Mucosa of gallbladder (tissue), 1 donor: ENCODE data around the gene GPC6. TPM values are rescaled to one million over a fixed set of nuclear protein-coding genes. Genes with fewer than 3 reads are reported as not detected.

Source experiments
- DNase-seq: peaks from one replicate; pipeline ENCODE4 v3.0.0-alpha.2; 2020; ENCODE audit warnings: low spot score
- total RNA-seq: library from RNA; stranded (reverse); gene quantifications from one replicate; pipeline ENCODE4 v1.2.1, GENCODE V29; 2021
- donor health status: DM: no; HTN: no; CAD: no.

Gene GPC6
- total RNA-seq, 1 donor from 2014 or later, result 24.0 TPM

DNA sequence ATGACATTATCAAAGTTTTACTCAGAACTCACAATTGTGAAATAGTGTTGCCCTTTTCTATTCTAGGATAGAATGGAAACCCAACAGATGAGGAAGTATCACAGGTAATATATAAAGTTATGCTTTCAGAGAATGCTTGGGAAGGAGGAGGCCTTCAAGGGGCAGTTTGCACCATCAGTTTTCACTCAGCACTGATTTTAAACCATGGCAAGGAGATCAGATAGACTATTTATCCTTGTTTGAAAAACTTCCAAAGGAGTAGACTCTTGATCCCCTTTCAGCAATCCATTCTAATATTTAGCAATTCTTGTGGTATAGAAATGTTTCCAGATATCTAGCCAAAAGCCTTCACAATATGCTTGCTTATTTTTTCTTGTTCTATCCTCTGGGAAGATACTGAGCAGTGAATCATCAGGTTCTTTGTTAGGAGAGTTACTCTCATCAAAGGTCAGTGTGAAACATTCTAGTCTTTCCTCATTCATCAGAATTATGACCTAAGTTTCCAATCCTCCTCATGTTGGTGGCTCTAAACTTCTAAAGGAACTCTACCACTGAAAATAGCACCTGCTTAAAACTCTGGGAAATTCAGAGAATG lies 3.8 kb downstream of the GPC6 start:
- DNase-seq, result no peak

DNA sequence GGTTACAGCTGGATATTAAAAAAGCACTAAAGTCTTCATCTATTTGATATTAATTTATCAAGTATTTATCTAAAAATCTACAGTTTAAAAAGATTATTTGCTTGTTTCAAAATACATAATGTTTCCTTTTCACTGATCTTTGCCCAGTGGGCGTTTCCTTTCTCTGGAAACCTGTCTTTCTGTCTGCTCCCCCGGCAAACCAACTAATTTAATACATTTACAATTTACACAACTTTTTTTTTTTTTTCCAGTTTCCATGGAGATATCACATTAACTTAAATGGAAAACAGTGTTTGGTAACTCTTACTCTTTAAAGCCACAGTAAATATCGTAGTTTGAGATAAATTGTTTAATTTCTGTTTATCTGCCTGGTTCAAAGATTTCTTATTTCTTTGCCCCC lies 5.3 kb downstream of the GPC6 start:
- DNase-seq, result no peak

GRCh38 chr13:93233997-93234416 lies 7.4 kb downstream of the GPC6 start:
- DNase-seq, result no peak

- no peak for DNase-seq
Measured at GRCh38 chr13:93234459-93234858, 7.9 kb downstream of the GPC6 start.

GRCh38 chr13:93235258-93236015 lies 8.8 kb downstream of the GPC6 start:
- no peak for DNase-seq

- DNase-seq, result no peak
Measured at GRCh38 chr13:93238711-93239110, 12.1 kb downstream of the GPC6 start.

DNA sequence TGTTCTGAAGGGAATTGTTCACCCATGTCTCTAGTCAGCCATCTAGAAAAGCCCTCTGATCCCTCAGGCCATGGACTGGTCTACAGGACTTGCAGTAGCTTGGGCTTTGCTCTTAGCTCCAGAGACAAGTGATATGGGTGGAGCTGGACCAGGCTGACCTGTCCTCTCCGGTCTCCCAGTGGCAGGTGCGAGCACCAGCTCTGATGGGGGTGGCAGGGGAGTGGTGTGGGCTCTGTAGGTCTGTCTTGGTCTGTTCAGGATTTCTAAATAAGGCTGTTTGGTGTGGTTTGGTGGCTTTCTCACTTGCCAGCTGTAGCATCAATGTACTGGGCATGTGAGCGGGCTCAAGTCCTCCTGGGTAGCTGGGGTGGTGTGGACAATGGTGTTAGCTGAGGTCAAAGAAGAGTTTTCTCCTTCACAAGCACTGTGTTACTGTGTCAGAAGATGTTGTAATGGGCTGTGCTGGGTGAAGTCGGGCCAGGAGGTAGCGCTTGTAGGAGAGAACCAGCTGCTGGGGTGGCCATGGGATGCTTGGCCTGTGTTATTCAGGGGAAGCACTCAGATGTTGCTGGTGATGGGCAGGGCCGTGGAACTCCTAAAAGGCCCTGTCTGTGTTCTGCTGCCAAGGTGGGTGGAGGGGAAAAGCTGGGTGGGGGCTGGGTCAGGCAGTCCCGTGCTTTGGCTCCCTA lies 16.9 kb downstream of the GPC6 start:
- DNase-seq, result no peak

DNA sequence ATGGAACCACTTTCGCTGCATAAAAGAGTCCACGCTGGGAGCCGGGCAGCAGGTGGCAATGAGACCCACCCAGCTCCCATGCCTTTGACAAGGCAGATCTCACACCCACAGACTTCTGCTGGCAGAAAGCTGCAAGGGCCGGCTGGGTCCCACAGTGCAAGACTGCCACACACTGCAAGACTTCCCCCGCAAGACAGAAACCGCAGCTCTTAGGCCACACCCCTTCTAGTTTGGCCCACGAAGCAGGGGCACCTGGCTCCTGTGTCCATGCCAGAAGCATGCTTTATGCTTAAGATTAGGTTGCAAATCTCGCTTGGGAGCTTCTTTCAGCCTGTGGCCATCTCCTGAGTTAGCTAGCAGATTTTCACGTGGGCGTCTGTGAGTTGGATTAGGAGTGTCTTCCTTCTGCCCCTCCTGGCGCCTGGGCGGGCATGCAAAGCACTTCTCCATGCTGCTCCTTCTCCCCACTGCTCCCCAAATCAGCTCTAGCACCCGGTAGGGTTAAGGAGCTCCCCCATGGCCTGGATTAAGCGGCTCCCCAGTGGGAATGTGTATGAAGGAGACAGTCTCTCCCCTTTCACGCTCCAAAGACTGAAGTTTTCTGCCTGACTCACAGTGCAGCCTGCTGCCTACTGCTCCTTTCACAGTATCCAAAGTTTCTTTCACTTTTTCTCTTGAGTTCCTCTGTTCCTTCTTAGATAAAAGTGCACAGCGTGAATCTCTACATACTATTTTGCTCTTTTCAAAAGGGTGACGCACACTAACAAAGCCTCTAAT lies 17.7 kb downstream of the GPC6 start:
- no peak for DNase-seq

- no peak for DNase-seq
Measured at GRCh38 chr13:93244918-93245280, 18.3 kb downstream of the GPC6 start.

- DNase-seq, result no peak
Measured at GRCh38 chr13:93246069-93246468, 19.5 kb downstream of the GPC6 start.

DNA sequence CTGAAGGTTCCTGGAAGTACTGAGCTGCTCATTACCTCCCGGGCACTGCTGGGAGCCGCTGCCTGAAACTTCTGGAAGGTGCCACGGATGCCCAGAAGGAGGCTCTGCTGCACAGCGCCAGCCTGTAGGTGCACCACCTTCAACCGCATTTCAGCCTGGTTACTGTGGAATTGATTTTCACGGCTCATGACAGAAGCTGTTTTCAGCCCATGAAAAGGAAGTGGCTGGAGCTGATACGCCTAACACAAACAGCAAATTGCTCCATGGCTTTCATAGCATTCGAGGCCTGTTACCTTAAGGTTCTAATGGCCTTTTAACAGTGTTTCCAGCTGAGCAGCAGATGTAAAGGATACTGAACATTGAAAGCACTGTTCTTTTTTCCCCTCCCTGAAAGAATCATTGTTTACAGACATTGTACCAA lies 22.0 kb downstream of the GPC6 start:
- peak; percentile 77 for DNase-seq

DNA sequence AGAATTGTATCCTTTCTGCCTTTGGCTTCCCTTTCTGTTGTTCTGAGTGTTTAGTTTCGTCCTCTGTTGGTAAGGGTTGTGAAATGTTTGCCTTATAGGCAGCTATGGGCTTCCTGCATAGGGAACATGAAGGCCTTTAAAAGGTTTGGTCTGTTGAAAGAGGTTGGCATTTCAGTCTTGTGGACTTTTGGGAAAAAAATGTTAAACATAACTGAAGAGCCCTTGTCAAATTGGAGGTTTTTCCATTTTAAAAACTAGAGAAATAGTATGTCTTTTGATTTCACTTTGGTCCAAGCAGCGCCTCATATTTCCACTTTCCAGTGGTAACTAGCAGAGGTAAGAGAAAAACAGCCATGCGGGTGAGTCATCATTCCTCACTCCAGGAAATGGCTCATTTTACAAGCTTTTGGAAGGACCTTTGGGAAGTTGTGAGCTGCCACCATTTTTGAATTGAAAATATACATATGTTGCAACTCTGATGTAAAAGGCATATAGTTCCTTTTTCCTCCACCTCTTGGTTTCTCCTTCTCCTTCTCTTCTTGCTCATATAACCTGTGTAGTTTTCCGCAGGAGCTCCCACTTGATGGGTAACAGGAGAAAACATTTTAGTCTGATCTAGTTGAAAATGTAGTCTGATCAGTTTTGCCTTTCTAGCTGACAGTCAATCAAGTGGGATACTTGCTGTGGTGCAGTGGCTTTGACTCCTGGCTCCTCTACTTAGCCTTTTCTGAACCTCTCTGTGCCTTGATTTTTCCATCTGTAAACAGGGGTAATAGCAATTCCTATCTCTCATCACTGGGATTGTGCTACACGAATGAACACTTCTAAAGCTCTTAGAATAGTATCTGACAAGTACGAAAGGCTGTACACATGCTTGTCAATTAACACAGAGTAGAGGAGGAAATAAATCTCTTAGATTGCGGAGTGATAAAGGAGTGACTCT lies 23.0 kb downstream of the GPC6 start:
- no peak for DNase-seq

- no peak for DNase-seq
Measured at GRCh38 chr13:93254775-93255174, 28.2 kb downstream of the GPC6 start.

DNA sequence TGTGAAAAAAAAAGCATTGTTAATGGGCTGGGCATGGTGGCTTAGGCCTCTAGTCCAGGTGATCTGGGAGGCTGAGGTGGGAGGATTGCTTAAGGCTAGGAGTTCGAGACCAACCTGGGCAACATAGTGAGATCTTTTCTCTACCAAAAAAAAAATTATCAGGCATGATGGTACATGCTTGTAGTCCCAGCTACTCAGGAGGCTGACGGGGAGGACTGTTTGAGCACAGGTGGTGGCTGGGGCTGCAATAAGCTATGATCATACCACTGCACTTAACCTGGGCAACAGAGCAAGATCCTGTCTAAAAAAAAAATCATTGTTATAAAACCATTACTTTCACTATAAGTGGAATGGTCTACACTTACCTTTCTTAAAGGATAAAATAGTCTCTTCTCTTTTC lies 30.4 kb downstream of the GPC6 start:
- DNase-seq, result no peak

- DNase-seq, result no peak
Measured at GRCh38 chr13:93259527-93260080, 33.0 kb downstream of the GPC6 start.

- no peak for DNase-seq
Measured at GRCh38 chr13:93260591-93260990, 34.0 kb downstream of the GPC6 start.

- no peak for DNase-seq
Measured at GRCh38 chr13:93262729-93263345, 36.2 kb downstream of the GPC6 start.

- DNase-seq, result no peak
Measured at GRCh38 chr13:93264876-93265275, 38.3 kb downstream of the GPC6 start.

DNA sequence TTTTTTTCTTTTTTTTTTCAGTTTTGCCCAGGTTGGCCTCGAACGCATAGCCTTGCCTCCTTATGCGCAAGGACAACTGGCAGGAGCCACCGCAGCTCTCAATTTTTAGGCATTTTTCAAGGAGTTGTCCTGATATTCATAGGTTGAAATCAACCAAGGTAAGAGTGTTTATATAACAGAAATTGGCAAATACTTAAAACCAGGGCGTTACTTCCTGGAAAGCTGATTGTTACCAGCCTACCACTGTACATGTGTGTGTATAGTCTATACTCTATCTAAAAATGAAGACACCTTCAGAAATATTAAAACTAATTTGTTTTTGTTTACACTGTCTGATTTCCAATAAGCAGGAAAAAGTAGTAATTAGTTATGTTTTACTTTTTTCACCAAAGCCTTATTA lies 39.2 kb downstream of the GPC6 start:
- DNase-seq, result no peak

GRCh38 chr13:93266681-93267080 lies 40.1 kb downstream of the GPC6 start:
- DNase-seq, result no peak
